COLO829 (cell line): ENCODE measurements around the gene MLPH.

Experiments used
- DNase-seq: peaks from one replicate; pipeline ENCODE4 v3.0.0; 2012; ENCODE audit warnings: low spot score

Gene MLPH

DNA sequence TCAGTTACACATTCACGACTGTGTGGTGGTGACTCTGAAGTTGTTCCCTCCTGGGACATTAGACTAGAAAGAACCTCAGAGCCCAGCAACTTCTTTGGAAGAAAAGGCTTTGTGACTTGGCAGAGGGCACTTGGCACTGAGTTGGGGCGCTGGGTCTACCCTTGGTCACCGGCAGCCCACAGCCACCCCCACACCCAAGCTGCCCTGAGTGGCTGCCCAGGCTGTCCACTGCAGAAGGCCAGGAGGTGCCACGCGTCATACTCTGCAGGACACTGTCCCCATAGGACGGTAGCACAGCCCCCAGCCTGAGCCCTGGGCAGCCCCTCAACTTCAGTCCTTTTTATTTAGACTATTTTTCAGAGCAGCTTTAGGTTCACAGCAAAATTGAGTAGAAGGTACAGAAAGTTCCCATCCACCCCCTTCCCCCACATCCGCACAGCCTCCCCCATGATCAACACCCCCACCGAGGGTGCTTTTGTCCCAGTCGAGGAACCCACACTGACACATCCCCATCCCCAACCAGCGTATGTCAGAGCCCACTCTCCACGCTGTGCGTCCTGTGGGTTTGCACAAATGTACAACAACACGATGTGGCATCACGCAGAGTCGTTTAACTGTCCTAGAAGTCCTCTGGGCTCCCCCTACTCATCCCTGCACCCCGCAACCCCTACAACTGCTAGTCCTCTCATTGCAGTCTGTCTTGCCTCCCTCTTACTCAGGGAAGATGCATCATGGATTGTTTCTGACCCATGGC is 80.4 kb downstream of the MLPH start:
- no peak for DNase-seq

DNA sequence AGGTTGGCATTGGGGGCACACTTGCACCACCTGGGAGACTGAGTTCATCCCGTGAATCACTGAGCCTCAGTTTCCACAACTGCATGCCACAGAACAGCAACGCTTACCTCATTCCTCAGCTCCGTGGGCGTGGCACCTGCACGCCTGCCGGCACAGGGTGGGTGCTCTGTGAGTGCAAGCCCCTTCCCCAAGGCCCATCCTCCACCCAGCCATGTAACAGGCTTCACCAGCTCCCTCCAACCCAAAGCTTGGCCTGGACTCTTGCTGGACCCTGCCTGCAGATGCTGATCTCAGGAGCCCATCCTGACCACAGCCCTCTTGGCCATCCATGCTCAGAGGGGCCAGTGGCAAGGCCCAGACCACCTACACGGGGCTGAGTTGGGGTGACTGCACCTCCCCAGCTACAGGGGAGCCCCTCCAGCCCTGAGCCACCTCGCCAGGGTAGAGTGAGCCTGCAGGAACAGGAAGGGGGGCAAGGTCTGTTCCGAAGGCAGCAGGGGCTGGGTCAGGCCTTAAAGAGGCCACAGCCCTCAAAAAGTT is 81.1 kb downstream of the MLPH start:
- DNase-seq: no peak

DNA sequence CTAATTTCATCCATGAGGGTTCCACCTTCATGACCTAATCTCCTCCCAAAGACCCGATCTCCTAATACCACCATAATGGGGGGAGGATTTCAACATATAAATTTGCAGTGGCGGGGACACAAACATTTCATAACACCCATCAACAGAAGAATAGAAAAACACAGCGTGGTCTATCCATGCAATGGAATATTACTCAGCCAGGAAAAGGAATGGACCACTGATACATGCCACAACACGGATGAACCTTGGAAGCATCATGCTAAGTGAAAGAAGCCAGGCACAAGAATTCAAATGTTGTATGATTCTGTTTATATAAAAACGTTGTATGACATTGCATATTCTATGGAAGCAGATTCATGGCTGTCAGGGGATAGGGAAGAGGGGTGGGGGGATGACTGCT is 82.0 kb downstream of the MLPH start:
- no peak for DNase-seq

- no peak for DNase-seq
Observed at GRCh38 chr2:237569896-237570295, 82.8 kb downstream of the MLPH start.

- DNase-seq: no peak
Observed at GRCh38 chr2:237570776-237571335, 83.8 kb downstream of the MLPH start.

GRCh38 chr2:237571551-237571950 is 84.5 kb downstream of the MLPH start:
- DNase-seq: no peak

- DNase-seq: peak; percentile 94
Observed at GRCh38 chr2:237572021-237572741, 85.1 kb downstream of the MLPH start.

DNA sequence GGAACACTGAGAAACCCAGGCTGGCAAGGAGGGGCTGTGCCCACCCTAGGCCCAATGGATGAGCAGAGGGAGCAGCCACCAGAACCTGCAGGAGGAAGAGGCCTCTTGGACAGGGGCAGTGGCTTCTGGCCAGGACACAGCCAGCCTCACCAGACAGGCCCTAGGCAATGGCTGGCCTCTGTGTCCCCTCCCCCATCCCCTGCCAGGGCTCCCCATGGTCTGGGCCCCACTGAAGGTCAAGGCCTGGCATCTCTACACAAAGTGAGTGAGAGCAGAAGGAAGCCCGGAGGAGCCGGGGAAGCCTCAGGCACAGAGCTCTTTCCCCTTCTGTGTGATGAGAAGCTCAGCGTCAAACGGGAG is 85.7 kb downstream of the MLPH start:
- no peak for DNase-seq

GRCh38 chr2:237573721-237574415 is 86.8 kb downstream of the MLPH start:
- DNase-seq: no peak

GRCh38 chr2:237574467-237574866 is 87.4 kb downstream of the MLPH start:
- DNase-seq: no peak

DNA sequence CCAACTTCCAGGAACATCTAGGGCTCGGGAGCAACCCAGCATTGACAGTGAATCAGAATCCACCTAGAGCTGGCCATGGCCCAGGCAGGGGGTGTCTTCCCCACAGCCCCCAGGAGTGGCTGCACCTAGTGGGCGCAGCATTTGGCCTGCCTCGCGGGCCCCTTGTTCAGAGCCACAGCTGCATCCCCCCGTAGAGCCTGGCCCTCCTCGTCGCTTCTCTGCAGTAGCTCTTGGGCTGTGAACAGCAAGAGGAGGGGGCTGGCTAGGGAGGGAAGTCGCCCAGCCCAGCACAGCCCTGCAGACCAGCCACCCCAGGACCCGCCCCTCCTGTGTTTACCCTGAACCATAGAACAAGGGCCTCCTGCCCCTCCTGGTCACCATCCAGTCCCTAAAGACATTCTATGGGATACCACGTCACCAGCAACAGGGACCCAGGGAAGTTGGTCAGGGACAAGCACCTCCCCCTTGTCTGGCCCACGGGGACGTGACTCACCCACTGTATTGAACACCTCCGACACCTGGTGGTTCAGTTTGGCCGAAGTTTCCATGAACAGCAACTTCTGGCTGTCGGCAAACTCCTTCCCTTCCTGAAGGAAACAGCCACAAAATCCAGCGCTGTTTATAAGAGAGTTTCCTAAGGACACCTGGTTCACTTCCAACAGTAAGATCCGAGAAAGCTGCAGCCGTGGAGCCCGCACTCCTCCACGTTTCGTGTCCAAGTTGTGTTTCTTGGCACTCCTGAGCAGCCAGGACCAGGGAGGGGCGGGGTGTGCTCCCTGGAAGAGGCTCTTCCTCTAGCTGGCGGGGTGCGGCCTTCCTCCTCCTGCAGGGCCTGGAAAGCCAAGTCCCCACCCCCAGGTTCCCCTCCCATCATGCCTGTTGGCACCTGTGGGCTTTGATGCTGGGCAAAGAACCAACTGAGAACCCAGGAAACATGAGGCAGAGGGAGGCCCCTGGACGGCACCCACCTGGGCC is 88.1 kb downstream of the MLPH start:
- DNase-seq: no peak

DNA sequence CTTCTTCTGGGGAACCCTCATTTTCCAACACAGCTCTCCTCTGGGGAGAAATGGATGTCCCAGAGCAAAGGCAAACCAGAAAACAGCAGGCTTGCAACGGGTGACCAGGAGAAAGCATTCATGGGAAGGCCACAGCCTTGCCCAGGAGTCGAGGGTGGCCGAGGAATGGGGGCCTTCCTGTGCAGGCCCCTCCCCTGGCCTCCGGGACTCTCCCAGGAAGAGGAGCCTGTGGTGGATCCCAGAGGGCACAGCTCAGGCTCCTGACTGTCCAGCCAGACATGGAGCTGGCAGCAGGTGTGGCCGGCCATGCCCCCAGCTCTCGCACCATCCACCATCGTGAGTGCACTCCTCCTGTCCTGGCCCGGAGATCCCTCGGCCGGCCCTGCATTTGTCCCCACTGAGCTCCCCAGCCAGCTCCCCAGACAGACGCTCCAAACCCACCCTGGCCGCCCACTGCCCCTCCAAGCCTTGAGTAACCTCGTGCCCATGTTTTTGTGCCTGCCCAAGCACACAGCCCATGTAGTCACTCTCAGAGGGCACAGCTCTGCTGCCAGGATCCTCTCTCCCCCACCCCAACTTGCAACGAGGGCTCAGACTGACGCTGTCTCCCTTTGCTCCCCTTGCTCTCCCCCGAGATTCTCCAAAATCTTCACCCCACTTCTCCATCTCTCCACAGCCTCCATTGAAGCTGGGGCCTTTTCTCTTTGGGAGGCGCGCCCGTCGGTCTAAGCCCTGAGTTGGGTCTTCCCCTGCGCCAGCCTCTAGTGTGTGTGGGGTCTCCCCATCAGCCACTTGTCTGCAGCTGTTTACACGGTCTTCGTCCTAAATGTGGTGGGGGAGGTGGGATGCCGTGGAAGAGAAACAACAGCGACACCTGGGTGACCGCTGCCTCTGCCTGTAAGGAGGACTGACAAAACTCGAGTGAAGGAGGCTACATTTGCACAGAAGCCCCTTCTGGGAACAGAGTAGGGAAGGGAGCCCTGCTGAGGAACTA is 89.1 kb downstream of the MLPH start:
- DNase-seq: no peak

DNA sequence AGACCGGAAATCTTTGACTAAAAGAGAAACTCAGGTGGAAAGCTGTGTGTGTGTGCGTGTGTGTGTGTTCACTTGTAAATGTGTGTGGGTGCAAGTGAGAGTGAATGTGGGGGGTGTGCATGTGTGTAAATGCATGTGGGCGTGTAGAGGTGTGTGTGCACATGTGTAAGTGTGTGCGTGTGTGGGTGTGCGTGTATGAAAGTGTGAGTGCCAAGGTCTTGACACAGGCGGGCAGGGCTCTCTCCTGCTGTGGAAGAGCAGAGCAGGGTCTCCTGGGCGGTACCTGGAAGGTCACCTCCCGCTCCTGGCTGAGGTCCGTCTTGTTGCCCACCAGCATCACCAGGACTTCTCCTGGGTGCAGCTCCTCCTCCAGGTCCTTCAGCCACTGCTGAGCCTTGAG is 89.9 kb downstream of the MLPH start:
- DNase-seq: no peak

- DNase-seq: no peak
Observed at GRCh38 chr2:237577458-237577857, 90.4 kb downstream of the MLPH start.

DNA sequence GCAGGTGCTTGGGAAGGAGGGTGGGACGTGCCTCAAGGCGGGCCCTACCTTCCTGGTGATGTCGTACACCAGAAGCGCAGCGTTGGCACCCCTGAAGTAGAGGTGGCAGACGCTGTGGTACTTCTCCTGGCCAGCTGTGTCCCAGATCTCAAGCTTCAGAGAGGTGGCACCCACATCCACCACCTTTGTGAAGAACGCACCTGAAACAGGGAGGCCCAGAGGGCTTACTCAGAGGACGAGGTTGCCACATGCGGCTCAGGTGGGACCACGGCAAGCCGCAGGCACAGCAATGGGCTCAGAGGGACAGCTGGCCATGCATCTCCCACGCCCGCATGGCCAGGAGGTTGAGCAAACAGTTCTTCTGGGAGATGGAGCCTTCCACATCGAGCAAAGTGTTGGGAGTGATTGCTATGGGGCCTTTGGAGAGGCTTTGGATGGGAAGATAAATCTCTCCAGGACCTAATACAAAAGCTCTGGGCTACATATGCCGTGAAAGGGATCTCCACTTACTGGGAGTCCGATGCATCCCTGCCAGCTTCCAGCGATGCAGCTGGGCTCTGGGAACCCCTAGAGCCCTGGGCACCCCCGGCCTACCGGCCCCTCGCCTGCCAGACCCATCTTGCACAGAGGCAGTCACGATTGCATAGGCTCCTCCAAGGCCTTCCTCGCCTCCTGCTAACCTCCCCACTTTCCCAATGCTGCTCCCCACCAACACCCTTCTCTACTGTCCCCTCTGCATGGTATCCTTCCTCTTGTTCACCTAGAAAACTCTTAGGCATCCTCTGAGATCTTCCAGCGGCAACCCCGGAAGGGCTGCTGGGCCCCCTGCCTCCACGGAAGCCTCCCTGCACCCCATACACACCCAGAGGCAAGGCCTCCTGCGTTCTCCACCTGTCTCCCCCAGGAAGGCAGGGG is 91.2 kb downstream of the MLPH start:
- no peak for DNase-seq

- DNase-seq: no peak
Observed at GRCh38 chr2:237581326-237581725, 94.3 kb downstream of the MLPH start.

DNA sequence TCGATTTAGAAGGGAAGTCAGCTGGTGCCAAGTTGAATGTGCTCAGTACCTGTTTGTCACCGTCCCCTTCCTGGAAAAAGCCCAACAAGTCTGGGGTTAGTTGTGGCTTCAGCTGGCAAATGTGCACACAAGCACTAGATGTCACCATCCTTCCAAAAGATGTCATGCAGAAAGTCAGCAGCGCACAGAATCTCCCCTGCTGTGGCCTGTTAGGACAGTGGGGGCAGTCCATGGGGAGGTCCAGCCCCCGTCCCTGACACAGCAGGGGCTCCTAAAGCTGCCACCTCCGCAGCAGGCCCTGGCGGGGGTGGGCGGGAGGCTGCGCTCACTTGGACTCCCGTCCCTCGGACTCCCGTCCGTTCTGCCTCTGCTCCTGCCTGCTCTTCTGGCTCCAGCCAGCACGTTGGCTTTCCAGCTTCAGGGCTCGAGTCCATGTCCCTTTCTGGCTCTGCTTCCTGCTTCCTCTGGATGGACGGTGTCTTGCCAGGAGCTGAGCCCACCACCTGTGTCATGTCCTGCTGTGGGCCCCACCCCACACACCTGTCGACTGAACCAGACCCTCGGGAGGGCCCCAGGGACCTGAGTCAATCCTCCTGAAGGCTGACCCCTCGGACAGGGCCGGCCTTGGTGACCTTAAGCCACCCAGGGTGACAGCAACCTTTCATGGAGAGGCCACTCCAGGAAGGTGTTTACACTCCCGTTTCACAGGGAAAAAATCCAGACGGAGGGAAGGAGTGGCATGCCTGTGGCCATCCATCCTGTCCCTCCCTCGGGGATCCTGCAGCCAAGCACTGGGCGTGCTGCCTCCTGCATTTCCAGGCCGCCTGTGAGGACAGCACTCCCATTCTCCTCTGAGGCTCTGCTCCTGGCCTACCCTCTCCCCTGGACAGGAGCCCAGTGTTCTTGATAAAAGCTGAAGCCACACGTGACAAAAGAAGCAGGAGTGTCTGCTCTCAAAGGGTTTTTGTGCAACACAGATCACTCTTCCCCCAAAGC is 95.0 kb downstream of the MLPH start:
- DNase-seq: peak; percentile 95
